Measurements from ENCODE around the gene RBM20. TPM values are rescaled to one million over a fixed set of nuclear protein-coding genes. Genes with fewer than 3 reads are reported as not detected.

Gene RBM20
- total and polyA plus RNA-seq, 2 of the 13 experiments (the other 11 are each of a cell fraction or from before 2014, with no cell fraction given) = 0.02 to 0.22 TPM

DNA sequence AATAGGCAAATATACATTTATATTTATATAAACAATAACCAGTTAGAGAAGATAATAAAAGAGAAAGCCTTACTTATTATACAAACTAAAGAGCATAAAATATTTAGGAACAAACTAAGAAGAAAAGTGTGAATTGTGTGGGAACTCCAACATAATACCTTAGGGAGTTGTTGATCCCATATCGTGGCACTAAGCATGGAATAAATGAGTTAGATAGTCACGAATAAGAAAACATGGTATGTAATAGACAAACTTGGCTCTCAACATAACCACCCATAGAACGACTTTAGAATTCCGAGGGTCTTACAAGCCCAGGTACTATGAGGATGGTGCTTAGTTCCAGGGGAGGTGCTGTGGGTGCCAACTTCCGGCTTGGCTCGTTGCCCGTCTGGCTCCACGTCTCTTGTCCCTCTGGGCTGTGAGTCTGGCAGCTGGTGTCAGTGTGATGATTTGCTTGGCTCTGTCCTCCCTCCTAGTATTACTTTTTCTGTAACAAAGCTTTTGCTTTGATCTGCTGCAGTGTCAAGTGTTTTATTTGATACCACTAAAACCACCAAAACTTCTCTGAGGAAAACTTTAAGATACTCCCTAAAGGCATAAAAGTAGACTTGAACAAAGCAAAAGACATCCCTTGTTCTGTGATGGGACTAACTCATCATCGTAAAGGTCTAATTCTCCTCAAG, 9.5 kb upstream of the RBM20 start (continued):
- TF ChIP-seq, protein P1, sequence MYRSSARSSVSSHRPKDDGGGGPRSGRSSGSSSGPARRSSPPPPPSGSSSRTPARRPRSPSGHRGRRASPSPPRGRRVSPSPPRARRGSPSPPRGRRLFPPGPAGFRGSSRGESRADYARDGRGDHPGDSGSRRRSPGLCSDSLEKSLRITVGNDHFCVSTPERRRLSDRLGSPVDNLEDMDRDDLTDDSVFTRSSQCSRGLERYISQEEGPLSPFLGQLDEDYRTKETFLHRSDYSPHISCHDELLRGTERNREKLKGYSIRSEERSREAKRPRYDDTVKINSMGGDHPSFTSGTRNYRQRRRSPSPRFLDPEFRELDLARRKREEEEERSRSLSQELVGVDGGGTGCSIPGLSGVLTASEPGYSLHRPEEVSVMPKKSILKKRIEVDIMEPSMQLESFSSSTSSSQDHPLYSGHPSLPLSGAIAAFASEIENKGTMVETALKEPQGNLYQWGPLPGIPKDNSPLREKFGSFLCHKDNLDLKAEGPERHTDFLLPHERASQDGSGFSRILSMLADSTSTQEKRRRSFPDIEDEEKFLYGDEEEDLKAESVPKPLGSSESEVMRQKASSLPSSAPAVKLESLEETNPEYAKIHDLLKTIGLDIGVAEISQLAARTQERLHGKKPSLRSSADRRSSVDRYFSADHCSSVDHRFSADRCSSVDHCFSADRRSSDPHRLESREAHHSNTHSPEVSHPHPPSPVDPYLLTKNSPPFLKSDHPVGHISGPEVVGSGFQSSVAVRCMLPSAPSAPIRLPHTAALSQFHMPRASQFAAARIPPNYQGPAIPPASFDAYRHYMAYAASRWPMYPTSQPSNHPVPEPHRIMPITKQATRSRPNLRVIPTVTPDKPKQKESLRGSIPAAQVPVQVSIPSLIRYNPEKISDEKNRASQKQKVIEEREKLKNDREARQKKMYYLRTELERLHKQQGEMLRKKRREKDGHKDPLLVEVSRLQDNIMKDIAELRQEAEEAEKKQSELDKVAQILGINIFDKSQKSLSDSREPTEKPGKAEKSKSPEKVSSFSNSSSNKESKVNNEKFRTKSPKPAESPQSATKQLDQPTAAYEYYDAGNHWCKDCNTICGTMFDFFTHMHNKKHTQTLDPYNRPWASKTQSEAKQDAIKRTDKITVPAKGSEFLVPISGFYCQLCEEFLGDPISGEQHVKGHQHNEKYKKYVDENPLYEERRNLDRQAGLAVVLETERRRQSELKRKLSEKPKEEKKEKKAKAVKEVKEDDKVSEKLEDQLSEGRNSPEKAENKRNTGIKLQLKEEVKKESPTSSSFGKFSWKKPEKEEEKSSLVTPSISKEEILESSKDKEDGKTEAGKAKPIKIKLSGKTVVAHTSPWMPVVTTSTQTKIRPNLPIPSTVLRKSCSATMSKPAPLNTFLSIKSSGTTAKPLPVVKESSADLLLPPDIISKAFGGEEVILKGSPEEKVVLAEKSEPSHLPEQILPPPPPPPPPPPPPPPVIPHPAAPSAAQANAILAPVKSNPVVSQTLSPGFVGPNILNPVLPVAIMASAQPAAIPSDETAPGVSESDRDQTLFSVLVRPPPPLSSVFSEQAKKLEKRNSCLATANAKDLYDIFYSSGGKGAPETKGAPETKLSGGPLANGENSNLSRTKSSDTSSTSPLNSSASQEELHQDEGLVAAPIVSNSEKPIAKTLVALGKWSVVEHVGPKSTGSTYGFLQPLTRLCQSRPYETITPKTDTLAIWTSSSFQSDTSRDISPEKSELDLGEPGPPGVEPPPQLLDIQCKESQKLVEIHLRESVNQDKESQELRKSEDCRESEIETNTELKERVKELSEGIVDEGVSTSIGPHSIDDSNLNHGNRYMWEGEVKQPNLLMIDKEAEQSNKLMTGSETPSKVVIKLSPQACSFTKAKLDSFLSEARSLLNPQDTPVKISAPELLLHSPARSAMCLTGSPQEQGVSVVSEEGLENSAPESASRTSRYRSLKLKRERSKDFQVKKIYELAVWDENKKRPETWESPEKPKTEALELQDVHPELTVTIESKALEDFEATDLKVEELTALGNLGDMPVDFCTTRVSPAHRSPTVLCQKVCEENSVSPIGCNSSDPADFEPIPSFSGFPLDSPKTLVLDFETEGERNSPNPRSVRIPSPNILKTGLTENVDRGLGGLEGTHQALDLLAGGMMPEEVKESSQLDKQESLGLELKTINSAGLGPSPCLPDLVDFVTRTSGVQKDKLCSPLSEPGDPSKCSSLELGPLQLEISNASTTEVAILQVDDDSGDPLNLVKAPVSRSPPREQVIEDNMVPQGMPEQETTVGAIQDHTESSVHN (CRISPR knock-in tag; IDR thresholded peaks at IDR 0.05) = no peak
- TF ChIP-seq RBAK (CRISPR knock-in tag; IDR thresholded peaks at IDR 0.05) (no peak), CHCHD3 (CRISPR knock-in tag; IDR thresholded peaks at IDR 0.05) (no peak), NFKBIZ (CRISPR knock-in tag; IDR thresholded peaks at IDR 0.05) (no peak)

DNA sequence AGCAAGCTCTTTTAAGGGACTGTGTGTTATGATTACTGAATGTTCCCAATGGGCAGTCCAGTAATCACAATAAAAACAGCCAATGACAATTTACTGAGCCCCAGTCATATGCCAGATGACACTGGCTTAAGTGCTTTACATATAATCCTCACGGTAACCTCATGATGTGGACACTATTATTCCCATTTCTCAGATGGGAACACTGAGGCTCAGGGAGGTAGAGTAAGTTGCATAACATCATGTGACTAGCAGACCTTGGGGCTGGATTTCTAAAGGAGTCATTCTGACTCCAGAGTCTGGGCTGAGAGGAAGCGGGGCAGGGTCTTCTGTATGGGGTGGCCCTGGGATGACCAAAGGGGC, 7.6 kb upstream of the RBM20 start:
- no peak overlapping the region for H2AFZ ChIP-seq (ENCODE audit: low read length)
- H3K4me1 ChIP-seq (ENCODE audit: insufficient read depth, low read length) = peaks cover 5% of the 10 kb centered on the region
- no peak overlapping the region for H3K4me3 ChIP-seq (replicated peaks in 1 of 3; ENCODE audit: insufficient read depth in 1 of 3, low read depth in 2 of 3, low read length in 3 of 3)
- intact Hi-C loops (cut with micrococcal nuclease; ENCODE audit: unreplicated experiment) = no loop called here
- no peaks in the 10 kb centered on the region for H3K9me3 ChIP-seq (ENCODE audit: low read length)
- ChIA-PET POLR2A (no interaction called here), CTCF (ENCODE audit: low intra/inter-chr PET ratio, low total read pairs) (no interaction called here)
- no peak for ATAC-seq
- 35% methylated on average over 2 of the region's 2 CpGs for WGBS (ENCODE audit: low lambda C conversion rate)
- no peak overlapping the region for H3K9ac ChIP-seq (ENCODE audit: insufficient read depth, low read depth, low read length)
- no peak for FAIRE-seq
- no peak overlapping the region for H3K27ac ChIP-seq (ENCODE audit: extremely low read length, insufficient read depth, low read length)
- H4K20me1 ChIP-seq (ENCODE audit: insufficient read depth, low read length) = no peaks in the 10 kb centered on the region
- TF ChIP-seq ZNF629 (CRISPR knock-in tag; conservative IDR thresholded peaks at IDR 0.05) (peak; percentile 82), ZNF350 (CRISPR knock-in tag; IDR thresholded peaks at IDR 0.05; ENCODE audit: borderline replicate concordance, low read depth) (no peak)
- H3K79me2 ChIP-seq (ENCODE audit: insufficient read depth, low read length) = no peaks in the 10 kb centered on the region
- no peaks in the 10 kb centered on the region for H3K36me3 ChIP-seq (replicated peaks in 1 of 2; ENCODE audit: control insufficient read depth in 1 of 2, insufficient read depth in 2 of 2, low read length in 2 of 2)
- no peak overlapping the region for H3K4me2 ChIP-seq (ENCODE audit: low read depth, low read length)
- in situ Hi-C loops (cut with HindIII; ENCODE audit: extremely low pct_ligation_motif_present, low pct_unique_long_range_greater_than_20kb) = no loop called here
- no peak for DNase-seq (ENCODE audit: low spot score)
- no TSS peak for BruUV-seq (replicated peaks)
- H3K27me3 ChIP-seq (ENCODE audit: control insufficient read depth in 1 of 2, insufficient read depth in 2 of 2, low read length in 2 of 2) = peaks cover 0 to 11% of the 10 kb centered on the region in 2 experiments; a peak in 3 of 5 replicates
